Measurements from ENCODE around the gene CALM3.

DNA sequence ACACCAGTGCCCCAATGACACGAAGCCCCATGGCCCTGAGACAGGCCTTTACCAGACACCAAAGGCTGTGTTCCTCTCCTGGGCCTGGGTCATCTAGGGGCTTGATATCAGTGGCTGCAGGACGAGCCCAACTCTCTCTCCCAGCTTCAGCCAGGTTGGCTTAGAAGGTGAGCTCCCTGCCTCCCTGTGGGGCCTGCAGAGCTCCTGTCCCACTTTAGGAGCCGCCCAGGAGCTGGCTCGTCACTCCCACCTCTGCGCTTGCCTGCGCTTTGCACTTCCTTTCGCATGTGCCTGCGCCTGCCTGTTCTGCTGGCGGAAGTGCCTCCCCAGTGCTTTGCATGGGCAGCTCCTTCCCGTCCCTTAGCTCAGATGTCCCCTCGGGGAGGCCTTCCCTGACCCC, 4.9 kb downstream of the CALM3 start:
- TF ChIP-seq, protein P1, sequence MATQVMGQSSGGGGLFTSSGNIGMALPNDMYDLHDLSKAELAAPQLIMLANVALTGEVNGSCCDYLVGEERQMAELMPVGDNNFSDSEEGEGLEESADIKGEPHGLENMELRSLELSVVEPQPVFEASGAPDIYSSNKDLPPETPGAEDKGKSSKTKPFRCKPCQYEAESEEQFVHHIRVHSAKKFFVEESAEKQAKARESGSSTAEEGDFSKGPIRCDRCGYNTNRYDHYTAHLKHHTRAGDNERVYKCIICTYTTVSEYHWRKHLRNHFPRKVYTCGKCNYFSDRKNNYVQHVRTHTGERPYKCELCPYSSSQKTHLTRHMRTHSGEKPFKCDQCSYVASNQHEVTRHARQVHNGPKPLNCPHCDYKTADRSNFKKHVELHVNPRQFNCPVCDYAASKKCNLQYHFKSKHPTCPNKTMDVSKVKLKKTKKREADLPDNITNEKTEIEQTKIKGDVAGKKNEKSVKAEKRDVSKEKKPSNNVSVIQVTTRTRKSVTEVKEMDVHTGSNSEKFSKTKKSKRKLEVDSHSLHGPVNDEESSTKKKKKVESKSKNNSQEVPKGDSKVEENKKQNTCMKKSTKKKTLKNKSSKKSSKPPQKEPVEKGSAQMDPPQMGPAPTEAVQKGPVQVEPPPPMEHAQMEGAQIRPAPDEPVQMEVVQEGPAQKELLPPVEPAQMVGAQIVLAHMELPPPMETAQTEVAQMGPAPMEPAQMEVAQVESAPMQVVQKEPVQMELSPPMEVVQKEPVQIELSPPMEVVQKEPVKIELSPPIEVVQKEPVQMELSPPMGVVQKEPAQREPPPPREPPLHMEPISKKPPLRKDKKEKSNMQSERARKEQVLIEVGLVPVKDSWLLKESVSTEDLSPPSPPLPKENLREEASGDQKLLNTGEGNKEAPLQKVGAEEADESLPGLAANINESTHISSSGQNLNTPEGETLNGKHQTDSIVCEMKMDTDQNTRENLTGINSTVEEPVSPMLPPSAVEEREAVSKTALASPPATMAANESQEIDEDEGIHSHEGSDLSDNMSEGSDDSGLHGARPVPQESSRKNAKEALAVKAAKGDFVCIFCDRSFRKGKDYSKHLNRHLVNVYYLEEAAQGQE (IDR thresholded peaks at IDR 0.05; ENCODE audit: low read depth, low read length), result no peak
- TF ChIP-seq RFX5 (IDR thresholded peaks at IDR 0.05; ENCODE audit: low read length) (no peak), FOXM1 (IDR thresholded peaks at IDR 0.05; ENCODE audit: low read depth) (no peak), TEAD4 (IDR thresholded peaks at IDR 0.05; ENCODE audit: borderline replicate concordance, insufficient read depth) (no peak), SMC3 (IDR thresholded peaks at IDR 0.05; ENCODE audit: low read depth, low read length) (no peak), CHD2 (IDR thresholded peaks at IDR 0.05; ENCODE audit: low read length, partially characterized antibody) (no peak)
- TF ChIP-seq, protein P2, sequence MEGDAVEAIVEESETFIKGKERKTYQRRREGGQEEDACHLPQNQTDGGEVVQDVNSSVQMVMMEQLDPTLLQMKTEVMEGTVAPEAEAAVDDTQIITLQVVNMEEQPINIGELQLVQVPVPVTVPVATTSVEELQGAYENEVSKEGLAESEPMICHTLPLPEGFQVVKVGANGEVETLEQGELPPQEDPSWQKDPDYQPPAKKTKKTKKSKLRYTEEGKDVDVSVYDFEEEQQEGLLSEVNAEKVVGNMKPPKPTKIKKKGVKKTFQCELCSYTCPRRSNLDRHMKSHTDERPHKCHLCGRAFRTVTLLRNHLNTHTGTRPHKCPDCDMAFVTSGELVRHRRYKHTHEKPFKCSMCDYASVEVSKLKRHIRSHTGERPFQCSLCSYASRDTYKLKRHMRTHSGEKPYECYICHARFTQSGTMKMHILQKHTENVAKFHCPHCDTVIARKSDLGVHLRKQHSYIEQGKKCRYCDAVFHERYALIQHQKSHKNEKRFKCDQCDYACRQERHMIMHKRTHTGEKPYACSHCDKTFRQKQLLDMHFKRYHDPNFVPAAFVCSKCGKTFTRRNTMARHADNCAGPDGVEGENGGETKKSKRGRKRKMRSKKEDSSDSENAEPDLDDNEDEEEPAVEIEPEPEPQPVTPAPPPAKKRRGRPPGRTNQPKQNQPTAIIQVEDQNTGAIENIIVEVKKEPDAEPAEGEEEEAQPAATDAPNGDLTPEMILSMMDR (IDR thresholded peaks at IDR 0.05), result no peak
- TF ChIP-seq, protein P3, sequence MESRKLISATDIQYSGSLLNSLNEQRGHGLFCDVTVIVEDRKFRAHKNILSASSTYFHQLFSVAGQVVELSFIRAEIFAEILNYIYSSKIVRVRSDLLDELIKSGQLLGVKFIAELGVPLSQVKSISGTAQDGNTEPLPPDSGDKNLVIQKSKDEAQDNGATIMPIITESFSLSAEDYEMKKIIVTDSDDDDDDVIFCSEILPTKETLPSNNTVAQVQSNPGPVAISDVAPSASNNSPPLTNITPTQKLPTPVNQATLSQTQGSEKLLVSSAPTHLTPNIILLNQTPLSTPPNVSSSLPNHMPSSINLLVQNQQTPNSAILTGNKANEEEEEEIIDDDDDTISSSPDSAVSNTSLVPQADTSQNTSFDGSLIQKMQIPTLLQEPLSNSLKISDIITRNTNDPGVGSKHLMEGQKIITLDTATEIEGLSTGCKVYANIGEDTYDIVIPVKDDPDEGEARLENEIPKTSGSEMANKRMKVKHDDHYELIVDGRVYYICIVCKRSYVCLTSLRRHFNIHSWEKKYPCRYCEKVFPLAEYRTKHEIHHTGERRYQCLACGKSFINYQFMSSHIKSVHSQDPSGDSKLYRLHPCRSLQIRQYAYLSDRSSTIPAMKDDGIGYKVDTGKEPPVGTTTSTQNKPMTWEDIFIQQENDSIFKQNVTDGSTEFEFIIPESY (IDR thresholded peaks at IDR 0.05; ENCODE audit: borderline replicate concordance, low read depth), result no peak
